ENCODE data around the gene PLA2G15.

DNA sequence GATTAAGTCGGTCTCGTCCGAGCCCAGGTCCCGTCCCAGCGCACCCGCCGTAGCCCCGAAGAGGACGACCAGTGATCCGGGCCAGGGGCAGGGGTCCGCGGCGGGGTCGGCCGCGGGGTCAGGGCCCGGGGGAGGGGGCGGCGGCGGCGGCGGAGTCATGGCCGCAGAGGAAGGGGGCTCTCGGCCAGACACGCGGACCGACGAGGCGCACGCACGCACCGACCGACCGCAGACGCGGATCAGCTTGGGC lies 9.4 kb upstream of the PLA2G15 start, which contains the start of gene ESRP2:
- TF ChIP-seq, protein P1, sequence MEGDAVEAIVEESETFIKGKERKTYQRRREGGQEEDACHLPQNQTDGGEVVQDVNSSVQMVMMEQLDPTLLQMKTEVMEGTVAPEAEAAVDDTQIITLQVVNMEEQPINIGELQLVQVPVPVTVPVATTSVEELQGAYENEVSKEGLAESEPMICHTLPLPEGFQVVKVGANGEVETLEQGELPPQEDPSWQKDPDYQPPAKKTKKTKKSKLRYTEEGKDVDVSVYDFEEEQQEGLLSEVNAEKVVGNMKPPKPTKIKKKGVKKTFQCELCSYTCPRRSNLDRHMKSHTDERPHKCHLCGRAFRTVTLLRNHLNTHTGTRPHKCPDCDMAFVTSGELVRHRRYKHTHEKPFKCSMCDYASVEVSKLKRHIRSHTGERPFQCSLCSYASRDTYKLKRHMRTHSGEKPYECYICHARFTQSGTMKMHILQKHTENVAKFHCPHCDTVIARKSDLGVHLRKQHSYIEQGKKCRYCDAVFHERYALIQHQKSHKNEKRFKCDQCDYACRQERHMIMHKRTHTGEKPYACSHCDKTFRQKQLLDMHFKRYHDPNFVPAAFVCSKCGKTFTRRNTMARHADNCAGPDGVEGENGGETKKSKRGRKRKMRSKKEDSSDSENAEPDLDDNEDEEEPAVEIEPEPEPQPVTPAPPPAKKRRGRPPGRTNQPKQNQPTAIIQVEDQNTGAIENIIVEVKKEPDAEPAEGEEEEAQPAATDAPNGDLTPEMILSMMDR (IDR thresholded peaks at IDR 0.05; ENCODE audit: poor library complexity) = no peak
- no peak for TF ChIP-seq EZH2 (IDR thresholded peaks at IDR 0.05; ENCODE audit: borderline replicate concordance)
- TF ChIP-seq EZH2phosphoT487 (IDR thresholded peaks at IDR 0.05; ENCODE audit: low read depth, severe bottlenecking, unreplicated experiment) = no peak

Measured in hepatocyte (in vitro differentiated cells).